ENCODE measurements around the gene INPPL1.

GRCh38 chr11:72230764-72231365 is 6.3 kb downstream of the INPPL1 start:
- TF ChIP-seq, protein P1, sequence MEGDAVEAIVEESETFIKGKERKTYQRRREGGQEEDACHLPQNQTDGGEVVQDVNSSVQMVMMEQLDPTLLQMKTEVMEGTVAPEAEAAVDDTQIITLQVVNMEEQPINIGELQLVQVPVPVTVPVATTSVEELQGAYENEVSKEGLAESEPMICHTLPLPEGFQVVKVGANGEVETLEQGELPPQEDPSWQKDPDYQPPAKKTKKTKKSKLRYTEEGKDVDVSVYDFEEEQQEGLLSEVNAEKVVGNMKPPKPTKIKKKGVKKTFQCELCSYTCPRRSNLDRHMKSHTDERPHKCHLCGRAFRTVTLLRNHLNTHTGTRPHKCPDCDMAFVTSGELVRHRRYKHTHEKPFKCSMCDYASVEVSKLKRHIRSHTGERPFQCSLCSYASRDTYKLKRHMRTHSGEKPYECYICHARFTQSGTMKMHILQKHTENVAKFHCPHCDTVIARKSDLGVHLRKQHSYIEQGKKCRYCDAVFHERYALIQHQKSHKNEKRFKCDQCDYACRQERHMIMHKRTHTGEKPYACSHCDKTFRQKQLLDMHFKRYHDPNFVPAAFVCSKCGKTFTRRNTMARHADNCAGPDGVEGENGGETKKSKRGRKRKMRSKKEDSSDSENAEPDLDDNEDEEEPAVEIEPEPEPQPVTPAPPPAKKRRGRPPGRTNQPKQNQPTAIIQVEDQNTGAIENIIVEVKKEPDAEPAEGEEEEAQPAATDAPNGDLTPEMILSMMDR (IDR thresholded peaks at IDR 0.05; ENCODE audit: low read depth, low read length): no peak
- TF ChIP-seq POLR2A (IDR thresholded peaks at IDR 0.05; ENCODE audit: extremely low read depth, insufficient read length) (no peak), MYC (IDR thresholded peaks at IDR 0.05; ENCODE audit: low read depth, low read length) (no peak)
- TF ChIP-seq, protein P2, sequence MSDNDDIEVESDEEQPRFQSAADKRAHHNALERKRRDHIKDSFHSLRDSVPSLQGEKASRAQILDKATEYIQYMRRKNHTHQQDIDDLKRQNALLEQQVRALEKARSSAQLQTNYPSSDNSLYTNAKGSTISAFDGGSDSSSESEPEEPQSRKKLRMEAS (IDR thresholded peaks at IDR 0.05; ENCODE audit: low read depth, low read length): no peak

Measured in NB4 (cell line).